Activated T-helper 1 cell treated with anti-CD3 and anti-CD28 coated beads, Interleukin-2, amount 50 U/mL, for 16 hours (primary cell): ENCODE results near the gene NRG2.

Source experiments
- DNase-seq, 2 donors: peaks; one replicate each; pipeline ENCODE4 v3.0.0-alpha.2; 2020; ENCODE audit warnings: low read depth in 1 of 2, low spot score in 1 of 2

NRG2 gene

DNA sequence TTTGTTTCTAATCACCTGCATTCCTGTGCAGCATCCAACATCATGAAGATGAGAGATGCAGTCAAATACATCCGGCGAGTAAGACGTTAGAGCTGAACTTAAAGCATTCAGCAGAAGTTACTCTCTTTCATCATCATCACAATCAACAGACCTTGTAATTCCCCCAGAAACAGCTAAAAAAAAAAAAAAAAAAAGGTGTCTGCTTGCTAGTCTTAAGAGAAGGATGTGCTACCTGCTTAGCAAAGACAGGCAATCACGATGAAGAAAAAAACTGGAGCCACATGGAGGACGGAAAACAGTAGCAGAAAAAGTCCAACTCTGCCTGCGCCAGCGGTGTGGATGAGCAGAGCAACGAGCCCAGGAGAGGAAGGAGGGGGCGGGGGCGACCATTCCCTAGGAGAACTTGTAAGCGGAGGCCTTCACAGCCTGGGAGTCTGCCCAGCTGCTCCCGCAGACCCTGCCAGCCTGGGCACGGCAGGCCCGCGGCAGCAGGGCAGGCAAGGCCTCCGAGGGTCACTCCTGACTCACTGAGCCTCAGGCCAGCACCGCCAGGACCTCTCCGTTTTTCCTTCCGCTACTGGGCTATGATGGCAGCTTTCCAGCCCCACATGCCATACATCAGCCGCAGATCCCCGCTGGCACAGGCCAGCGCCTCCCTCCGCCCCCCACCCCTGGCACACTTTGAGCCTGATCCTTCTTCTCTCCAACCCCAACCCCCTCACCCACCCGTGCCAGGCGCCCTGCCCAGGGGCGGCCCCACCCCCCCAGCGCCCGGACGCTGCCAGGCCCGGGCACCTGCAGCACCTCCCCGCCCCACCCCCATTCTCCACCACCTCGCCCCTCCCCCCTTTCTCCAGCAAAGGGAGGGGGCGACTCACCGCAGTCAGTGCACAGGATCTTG, 1.4 kb downstream of the NRG2 start:
- no peak for DNase-seq

DNA sequence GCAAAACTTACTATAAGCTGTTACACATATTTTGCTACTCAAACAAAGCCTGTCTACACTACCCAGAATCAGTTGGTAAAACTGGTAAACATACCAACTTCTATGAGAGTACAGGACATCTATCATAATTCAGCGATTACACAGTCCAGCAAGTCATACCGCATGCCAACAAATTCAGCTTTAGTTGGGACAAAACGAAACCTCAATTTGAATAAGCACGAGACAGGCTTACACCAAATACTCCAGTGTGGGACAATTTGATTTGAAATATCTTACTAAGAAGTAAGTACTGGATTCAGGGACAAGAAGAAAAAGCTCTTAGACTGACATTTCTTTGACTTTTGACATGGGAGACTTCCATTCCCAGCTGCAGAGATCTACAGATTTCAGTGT, 2.0 kb downstream of the NRG2 start:
- DNase-seq, result no peak

DNA sequence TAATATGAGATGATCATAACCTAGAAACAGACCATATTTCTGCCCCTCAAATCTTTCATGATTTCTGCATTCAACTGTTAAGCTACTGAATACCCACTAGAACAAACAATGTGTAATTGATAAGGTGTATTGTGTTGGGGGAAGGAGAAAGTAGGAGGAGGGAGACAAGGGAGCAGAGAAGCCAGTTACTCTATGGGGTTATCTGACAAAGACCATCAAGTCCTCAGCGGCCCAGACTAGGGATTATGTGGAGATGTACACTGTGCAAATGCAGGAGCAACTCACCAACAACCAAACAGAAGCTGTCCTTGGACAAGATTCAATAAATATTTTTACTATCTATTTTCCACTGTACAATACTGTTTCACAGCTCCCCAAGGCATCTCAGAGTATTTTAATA, 2.7 kb downstream of the NRG2 start:
- no peak for DNase-seq

- no peak for DNase-seq
Measured at GRCh38 chr5:140039561-140039960, 3.5 kb downstream of the NRG2 start.

- DNase-seq, result no peak
Measured at GRCh38 chr5:140038373-140038957, 4.6 kb downstream of the NRG2 start.

GRCh38 chr5:140037012-140037411, 6.1 kb downstream of the NRG2 start:
- no peak for DNase-seq

DNA sequence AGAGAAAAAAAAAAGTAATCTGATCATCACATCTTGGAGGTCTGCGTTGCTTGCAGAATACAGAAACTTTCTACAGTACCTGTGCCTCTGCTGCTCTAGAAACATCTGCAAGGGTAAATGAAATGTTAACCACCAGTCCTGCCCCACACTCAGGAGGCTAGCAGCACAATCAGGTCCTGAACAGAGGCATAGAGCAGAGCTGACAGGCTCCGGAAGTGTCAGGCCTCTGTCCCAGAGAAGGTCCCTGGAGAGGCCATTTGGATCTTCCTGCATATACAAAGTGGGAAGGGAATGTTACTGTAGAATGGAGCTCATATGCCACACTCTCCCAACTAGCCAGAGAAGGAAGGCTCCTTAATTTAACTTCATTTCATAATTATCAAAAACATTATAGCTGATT, 7.2 kb downstream of the NRG2 start:
- no peak for DNase-seq

GRCh38 chr5:140033037-140033760, 9.9 kb downstream of the NRG2 start:
- DNase-seq, result no peak

DNA sequence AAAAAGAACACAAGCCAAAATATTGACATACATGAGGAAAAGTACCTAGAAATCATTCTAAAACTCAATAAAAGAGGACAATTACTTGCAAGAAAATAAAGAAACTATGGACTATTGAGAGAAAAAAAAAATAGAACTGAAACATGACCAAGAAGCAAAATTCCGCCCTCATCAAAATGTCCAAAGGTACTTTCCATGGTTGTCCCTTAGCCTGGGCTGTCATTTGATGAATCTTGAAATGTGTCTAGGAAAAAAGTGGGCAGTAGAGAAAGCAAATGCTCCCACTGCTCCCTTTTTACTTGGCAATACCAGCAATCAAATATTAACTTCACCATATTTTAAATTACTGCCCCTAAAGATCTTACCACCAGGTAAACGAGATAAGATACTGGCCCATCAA, 10.8 kb downstream of the NRG2 start:
- no peak for DNase-seq

- DNase-seq, result no peak
Measured at GRCh38 chr5:140027807-140028206, 15.3 kb downstream of the NRG2 start.

DNA sequence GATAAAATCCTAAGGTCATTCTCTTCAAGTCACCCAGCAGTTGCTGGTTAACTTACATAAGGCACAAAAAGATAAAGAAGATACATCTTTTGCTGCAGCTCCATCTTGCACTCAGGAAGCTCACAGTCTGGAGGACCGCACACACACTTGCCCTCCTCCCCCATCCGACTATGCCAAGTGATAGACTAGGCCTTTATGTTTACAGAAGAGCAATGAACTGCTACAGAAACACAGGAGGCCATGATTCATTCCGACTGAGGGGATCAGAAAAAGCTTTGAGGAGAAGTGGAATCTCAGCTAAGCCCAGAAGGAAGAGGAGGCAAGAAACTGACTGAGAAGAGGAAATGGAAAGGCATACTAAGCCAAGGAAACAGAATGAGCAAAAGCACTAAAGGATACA, 17.4 kb downstream of the NRG2 start:
- no peak for DNase-seq

- no peak for DNase-seq
Measured at GRCh38 chr5:140024928-140025327, 18.2 kb downstream of the NRG2 start.

DNA sequence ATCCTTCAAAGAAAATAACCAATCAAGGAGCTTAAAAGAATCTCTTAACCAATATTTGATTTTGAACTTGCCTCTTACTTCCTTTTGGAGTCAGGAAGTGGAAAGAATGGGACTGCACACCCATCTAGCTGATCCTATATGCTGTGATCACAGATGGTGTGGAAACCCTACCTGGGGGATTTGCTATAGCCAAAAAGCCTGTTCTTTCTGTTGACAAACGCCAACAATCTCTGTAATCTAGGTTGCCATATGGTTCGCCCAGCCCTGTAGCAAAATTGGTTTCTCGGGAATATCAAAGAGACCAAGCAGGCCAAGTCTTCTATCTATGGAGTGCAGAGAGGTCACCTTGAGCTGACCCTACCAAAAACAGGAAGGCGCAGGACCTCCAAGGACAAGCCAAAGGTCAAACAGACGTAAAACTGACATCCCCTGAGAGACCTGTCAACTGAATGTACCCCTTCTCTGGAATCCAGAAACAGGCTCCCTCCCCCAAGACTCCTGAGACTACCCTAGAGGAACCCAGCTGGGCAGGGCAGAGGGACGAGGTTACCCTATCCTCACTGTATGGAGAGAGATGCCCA, 19.4 kb downstream of the NRG2 start:
- DNase-seq, result no peak

DNA sequence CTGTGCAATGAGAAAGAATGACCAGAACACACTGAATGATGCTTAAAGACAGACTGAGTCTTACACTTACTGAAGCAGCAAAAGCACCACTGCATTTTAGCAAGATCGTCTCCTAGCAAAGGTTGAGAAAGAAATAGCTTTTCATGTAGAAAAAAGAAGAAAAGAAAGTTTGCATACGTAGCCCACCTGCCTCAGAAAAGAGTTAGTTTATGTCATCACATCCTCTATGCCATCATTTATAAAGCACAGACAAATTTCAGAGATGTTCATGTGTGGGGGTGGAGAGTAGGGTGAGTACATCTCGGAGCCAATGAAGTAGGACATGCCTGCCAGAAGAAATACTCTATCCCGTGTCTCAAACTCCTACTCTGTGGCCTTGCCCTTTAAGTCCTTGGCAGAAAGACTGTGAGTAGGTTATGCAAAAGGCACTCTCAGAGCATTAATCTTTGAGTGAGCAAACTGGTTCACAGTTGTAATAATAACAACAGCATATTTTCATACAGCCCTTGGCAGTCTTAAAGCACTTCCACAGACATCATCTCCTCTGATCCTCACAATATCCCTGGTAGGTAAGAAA, 22.4 kb downstream of the NRG2 start:
- DNase-seq, result no peak

DNA sequence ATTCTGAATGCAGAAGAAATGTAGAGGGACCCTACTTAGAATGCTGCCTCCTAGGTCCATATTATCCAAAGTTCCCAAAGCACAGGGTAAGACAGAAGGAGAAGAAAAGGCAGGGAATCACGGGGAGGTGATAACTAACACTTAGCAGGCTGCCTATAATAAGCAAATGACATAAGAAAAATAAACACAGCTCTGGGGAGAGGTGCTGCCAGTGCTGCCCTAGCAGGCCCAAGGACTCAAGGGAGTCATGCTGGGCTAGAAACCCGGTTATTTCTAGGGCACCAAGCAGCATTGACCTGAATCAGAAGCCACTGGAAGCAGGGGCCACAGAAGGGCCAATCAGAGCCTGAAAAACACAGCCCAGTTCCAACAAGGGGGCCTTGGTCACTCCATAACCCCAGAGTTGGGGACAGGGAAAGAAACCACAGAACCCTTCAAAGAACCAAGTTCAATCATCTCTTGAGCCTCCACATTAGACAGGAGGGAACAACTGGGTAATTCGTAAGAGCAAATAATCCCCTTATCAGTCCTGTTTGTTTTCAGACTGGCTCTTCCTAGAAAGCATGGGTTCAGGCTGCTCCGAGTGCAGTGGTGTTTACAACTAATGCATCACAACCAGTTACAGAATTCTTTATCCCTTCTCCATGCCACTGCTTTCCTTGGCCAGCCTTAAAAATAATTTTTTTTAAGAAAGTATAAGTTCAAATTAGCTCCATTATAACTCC, 24.0 kb downstream of the NRG2 start:
- no peak for DNase-seq

- DNase-seq, result no peak
Measured at GRCh38 chr5:140018517-140018916, 24.6 kb downstream of the NRG2 start.

DNA sequence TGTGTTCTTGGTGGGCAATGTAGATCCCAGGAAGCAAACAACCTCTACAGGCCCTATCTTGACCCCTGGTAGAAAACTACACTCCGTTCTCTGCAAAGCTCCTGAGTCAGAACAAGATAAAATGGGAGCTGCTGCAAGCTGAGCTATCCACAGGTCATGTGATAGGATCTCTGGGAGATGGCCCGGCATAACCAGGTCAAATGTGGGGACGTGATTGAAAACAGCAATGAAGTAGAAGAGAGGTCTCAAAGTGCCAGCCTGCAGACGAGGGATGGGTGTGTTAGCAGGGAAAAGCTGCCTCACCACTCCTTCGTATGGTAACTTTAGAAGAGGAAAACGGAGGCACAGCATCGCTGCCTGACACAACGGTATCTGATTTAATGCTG, 25.0 kb downstream of the NRG2 start:
- DNase-seq, result no peak

GRCh38 chr5:140017397-140018095, 25.6 kb downstream of the NRG2 start:
- no peak for DNase-seq

DNA sequence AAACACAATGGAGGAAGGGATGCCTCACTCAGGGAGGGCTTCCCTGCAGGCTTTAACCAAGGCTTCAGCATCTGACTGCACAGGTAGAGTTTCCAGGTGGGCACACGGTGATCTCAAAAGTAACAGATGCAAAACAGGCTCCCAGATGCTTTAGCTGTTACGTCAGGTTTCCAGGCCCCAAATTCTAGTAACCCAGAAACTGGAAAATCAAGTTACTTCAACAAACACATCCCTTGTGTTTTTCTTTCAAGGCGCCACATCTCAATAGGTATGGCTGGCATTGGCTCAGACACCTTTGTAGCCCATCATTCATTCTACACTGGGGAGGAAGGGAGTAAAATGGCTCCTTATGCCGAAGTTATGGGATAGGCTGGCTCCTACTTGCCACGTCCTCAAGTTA, 27.4 kb downstream of the NRG2 start:
- DNase-seq, result no peak

DNA sequence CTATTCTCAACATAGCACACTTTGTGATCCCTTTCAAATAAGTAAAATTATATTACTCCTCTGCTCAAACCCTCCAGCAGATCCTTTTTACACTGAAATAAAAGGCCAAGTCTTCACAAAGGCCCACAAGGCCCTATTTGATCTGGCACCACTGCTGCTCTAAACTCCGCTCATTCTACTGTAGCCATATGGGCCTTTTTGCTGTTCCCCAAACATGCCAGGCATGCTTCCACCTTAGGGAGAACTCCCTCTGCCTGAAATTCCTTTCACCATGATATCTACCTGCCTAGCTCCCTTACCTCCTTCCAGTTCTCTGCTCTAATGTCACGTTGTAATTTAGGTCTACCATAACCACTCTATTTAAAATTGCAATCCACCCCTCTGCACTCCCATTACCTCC, 28.3 kb downstream of the NRG2 start:
- DNase-seq, result no peak
